Hematopoietic multipotent progenitor cell (in vitro differentiated cells): Measurements from ENCODE around the gene ZBTB24. TPM values are rescaled to one million over a fixed set of nuclear protein-coding genes. Genes with fewer than 3 reads are reported as not detected.
"Not testable (repeated sequence)": the region's sequence is repeated elsewhere in the genome, so short reads cannot be mapped to it uniquely, and the experiment has no call there.

Experiments
- DNase-seq, 3 donors: peaks; one replicate each; pipeline ENCODE4 v3.0.0-alpha.2; 2011 to 2015; ENCODE audit warnings: low read depth in 2 of 3, low spot score in 2 of 3
- total RNA-seq: library from RNA; depleted of rRNA; stranded (reverse); fragments of >200 nt; gene quantifications from one replicate; pipeline ENCODE4 v1.2.3, GENCODE V29; 2012

The ZBTB24 gene
- total RNA-seq, 1 donor: 6.7 TPM

DNA sequence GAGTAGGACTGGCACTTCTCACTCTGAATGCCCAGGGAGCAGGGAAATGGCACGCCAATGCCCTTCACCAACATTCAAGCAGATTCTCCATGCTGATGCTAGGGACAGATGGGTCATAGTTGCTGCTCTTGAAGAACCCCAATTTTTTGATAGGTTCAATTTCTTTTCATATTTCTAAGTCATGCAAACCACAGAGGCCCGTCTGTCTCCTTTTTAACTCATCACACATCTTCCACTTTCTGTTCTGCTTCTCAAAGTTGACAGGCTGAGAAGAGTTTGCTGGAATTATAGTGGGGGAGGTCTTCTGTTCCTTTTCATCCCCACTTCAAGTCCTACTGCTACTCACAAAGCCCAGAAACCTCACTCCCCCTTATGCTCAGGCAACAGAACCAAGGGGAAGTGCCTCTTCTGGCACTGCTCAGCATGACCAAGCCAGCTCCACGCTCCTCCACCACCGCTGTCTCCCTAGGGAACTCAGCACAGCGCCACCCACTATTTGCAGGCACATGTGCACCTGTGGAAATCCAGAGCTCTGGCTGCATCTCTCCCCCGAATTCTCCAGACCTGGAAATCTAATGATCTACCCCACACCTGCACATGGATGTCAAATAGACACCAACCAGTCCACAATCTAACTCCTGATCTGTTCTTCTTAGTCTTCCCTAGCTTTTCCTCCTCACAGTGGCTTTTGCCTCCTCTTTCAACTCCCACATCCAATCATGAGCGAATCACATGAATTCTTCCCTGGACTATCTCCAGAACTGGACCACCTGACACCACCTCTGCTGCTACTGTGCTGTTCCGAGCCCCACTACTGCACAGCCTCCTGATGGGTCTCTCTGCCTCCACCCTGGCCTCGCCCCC is 10.7 kb downstream of the ZBTB24 start:
- DNase-seq: no peak

DNA sequence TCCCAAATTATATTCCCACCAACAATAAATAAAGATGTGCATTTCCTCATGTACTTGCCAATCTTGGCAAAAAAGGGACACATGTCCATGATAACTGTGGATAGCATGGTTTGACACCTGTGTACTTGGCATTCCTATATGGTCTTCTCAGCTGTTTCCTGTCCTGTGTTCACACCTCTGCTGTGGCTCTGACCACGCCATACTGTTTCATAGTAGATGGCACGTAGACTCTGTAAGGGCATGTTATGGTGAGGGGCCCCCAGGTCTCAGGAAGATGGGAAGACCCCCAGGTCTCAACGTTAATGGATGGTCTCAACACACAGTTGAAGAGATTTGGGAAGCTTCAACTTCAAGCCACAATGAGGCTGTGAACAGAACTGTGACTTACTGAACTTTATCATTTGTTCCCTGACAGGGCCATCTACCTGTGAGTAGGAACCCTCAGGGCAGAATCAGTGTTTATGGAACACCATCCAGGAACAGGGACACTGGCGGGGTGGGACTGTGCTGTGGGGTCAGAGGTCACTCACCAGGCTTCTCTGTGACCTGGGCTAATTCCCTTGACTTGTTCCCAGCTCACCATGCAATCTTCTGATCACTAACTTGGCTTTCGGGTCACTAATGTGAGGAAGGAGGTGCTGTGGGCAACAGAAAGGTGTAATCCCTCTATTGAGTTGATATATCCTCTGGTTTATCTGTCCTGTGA is 11.8 kb downstream of the ZBTB24 start:
- DNase-seq: no peak

DNA sequence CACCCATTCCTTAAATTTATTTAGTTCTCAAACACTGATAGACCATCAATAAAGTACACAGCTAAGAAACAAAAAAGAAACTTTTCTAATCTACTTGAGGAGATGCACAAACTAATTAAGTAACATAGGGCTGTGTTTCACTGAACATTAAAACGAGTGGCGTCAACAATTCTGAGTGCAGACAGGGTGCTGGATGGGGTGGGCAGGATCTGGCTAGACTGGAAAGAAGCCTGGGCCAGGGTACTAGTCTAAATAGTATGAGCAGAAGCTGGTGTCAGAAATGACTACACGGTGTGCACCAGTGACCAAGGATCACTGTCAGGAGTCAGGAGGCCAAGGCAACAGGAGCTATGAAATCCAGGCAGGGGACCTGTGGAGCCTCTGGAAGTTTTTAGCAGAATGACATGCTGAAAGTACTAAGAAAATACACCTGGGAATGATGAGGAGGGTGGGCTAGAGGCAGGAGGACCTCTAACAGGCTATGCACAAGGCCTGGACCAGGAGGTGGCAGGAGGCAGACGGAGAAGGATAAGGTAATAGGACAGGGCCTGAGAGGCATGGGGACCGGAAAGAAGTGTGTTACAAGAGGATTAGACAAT is 13.3 kb downstream of the ZBTB24 start:
- DNase-seq: no peak

DNA sequence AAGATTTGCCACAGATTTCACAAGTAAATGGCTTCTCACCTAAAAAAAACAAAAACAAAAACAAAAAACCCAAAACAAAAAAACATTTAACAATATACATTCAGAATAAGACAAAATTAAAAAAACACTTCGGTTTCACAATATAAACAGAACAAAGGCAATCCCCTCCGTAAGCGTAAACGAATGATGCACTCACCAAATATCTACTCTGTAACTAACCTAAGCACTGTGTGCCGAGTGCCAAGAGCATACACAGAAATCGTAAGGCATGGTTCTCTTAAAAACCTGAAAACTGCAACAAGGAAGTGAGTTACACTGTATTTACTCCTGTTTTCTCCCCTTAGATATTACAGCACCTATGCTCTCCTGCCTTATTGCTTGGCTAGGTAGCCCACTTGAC is 15.3 kb downstream of the ZBTB24 start:
- no peak for DNase-seq

DNA sequence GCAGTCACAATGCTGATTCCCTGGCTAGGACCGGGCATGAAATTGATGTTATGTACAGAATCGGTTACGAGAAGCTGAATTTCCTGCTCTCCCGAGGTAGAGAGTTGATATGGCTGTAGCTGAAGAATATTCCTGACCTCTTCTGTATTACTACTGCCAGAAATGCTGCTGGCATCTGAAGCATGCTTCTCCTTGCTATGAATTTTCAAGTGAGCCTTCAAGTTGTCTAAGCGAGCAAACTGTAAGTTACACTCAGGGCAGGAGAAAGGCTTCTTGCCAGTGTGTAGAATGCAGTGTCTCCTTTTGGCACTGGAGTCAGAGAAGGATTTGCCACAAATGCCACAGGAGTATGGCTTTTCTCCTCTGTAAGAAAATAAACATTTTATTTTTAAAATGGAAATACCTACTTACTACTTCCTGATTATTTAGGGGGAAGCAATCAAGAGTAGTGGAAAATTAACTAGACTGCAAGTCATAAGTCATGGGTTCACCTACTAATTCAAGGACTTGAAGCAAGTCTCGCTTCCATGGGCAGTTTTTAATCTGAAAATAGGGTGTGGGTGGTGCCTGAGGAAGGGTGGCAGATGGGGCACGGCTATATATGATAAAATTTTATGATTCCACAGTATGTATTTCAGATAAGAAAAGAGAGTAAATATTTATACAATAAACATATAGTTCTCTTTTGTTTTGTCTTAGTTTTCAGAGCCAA is 16.7 kb downstream of the ZBTB24 start:
- no peak for DNase-seq

DNA sequence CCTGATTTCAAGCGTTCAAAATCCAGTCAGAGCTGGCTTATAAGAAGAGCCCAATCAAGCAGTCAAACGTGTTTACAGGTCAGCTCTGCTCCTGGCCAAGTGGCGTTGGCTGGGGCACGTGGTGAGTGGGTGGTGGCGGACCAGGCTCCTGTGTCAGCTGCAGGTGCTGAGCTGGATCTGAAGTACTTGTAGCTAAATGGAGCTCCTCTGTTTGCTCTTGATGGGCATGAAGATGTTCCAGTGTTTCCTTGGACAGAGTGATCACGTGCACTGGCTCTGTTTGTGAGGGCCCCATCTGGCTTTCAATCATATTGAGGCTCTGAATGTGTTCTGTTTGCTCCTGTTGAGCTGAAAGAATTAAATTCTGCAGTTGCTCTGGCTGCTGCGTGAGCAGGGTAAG is 17.2 kb downstream of the ZBTB24 start:
- DNase-seq: no peak

DNA sequence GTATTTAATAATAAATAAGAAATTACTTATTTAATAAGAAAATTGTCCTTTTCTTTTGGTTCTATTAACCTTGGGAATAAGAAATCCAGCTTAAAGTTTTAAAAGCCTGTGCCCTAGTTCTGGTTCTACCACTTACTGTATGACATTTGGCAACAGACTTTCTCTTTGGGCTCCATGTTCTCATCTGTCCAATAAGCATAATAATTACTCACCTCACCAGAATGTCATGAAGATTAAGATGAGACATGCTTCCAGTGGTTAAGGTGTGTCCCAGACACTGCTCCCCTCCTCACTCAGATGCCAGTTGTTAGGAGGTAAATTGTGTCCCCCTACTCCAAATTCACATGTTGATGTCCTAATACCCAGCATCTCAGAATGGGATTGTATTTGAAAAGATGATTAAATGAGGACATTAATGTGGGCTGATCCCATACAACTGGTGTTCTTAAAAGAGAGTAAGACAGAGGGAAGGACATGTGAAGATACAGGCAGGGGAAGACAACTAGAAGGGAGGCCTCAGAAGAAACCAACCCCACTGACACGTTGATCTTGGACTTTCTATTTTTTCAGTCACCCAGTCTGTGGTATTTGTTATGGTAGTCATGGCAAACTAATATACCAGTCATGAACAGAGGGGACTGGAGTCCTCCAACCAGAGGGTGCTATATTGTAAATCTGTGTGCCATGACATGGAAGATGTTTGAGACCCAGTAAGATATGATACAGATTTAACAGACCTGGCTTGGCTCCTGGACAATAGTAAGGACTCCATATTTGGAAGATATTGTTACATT is 21.1 kb downstream of the ZBTB24 start:
- no peak for DNase-seq

DNA sequence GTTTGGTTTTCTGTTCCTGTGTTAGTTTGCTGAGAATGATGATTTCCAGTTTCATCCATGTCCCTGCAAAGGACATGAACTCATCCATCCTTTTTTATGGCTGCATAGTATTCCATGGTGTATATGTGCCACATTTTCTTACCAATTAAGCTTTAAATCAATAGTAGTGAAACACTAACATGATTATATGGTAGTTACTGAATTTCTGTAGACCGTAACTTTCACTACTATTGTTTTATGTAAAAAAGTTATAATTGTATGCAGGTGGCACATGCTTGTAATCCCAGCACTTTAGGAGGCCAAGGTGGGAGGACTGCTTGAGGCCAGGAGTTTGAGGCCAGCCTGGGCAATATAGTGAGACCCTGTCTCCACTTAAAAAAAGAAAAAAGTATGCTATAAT is 21.8 kb downstream of the ZBTB24 start:
- DNase-seq: not testable (repeated sequence)

DNA sequence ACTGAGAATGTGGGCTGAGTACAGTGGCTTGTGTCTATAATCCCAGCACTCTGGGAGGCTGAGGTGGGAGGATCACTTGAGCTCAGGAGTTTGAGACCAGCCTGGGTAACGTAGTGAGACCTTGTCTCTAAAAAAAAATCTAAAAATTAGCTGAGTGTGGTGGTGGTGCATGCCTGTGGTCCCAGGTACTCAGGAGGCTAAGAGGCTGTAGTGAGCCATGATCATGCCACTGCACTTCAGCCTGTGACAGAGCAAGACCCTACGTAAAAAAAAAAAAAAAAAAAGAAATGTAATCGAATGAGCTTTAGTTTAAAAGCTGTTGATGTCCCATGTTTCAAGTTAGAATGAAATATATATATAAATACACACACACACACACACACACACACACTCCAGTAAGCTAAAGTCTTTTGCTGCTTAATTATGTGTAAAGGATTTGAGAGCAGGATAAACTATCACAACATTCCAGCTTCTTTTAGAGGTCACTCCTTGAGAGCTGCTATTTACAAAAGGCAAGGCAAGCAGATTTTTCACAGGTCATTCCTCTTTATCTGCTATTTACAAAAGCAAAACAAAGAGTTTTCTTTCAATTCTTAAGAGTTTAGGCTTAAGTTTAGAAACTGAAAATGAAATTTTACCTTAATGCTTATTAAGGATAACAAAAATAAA is 22.7 kb downstream of the ZBTB24 start:
- DNase-seq: no peak

DNA sequence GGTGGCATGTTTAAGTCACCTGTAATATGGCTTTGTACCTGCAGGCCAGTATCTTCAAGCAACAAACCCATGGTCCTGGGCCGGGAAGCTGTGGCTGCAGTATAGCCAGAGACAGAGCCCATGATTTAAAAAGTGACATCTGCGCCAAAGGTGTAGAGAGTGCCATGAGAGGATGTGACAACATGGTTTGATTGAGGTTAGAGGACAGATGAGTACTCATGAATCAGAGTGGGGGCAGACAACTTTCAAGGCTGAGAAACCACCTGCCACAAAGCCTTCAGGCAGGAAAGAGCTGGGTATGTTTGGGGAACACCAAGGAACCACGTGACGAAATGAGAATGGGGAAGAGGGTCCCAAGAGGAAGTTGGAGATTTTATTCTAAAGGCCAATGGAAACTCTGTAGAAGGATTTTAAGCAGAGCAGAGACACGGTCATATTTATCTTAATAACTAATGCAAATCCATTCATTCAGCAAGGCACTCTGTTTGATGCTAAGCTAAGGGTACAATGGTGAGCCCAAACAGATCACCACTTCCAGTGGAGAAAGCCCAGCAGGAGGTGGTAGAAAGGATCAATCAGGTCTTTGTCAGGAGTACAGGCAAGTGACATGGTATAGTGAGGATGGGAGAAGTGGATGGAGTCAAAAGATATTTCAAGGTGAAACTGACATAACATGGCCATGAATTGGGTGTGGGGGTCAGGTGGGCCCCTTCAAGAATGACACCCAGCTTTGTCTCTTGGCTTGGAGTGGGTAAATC is 24.1 kb downstream of the ZBTB24 start:
- peak in 2 of 3 donors; percentile 60 to 63 for DNase-seq

DNA sequence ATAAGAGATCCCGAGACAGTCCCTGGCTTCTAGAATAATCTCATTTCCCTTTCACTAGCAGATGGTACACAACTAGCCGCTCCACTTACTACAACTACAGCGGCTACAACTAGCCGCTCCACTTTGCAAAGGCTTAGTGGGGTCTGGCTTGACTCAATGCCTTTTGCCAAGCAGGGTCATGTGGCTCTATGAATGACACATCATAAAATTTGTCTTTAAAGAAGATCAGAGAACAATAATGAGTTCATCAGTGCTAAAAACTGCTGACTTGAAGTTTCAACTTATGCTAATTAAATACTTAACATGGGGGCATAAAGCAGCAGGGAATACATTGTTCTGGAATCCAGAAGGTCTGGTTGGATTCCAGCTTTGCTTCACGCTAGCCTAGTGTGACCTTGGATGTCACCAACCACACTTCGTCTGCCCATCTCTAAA is 25.4 kb downstream of the ZBTB24 start:
- no peak for DNase-seq

DNA sequence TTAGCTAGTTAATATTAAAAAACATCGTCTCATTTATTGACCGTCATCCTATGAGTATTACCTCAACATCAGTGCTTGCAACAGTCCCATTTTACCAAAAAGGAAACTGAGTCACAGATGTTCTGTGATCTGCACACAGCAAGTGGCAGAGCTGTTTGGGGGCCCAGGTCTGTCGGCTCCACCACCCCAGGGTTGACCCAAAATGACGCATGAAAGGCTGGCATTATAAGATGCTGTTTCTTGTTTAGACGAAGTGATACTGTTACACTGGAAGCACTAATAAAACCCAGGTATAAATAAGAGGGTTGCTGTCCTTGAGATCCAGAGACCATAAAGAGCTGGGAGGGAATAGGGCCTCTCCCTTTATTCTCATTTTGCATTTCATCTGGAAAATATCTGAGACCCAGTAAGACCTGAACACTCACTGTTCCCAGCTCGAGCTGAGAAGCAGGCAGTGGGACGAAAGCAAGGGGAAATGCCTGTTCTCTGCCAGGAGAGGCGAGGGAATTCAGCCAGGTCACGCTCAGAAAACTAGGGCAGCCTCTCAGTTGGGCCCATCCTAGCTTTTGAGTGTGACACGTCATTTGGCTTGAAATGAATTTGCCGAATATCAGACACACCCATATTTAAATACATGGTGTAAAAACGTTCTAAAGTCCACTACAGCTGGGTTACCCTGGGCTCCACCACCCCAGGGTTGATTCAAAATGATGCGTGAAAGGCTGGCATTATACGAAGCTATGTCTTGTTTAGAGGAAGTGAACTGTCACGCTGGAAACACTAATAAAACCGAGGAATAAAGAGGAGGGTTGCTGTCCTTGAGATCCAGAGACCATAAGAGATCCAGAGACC is 26.1 kb downstream of the ZBTB24 start:
- DNase-seq: no peak

DNA sequence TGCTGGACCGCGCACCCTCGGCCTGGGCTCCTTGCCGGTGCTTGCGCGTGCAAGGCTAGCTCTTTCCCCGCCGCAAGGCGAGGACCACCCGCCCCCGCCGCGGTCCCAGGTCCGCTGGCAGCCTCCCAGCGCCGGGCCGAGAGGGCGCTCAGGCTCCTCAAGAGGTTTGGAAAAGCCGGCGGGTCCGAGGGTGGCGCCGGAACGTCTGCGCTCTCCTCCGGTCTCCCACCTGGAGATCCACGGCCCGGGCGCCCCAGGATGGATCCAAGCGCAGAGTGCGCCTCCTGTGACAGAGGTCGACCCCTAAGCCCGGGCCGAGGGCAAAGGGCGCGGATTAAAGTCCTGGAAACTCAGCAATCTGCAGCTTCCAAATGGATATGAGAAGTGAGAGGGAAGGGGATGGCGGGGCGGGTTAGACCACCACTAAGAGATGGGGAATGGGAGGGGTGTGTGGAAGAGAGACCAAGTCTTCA is 26.9 kb downstream of the ZBTB24 start:
- no peak for DNase-seq

DNA sequence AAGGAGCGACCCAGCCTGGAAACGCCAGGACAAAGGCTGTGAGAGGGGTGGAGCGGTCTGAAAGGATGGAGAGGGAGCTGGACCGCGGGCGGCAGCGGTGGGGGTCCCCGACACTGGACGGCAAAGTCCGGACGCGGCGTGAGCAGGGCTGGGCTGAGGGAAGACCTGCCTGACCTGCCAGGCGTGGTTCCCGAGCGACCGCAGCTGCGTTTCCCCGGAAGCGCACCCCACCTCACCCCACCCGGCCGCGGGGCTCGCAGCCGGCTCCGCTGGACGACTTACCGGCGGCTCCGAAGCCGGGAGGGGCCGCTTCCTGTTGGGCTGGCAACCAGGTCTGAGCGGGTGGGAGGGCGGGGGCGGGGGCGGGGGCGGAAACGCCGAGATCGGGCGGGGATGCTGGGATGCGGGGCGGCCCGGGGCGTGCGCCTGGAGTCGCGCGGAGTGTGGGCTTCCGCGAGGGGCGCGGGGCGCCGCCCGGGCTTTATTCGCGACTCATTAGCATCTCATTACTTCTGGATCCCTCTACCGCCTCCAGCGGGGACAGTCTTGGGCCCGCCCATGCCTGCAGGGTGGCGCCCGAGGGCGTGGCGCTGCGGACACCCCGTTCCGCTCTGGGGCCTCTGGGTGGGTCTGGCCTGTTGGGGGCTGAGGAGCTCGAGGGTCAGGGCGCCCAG is 27.4 kb downstream of the ZBTB24 start, which contains the start of gene MICAL1:
TSS of gene MICAL1 (minus strand) at position 336 of the 674 bp plus-strand sequence. CDS start 1,576 bp downstream, outside the sequence.
- peak; percentile 54 to 90 (median 89) for DNase-seq

DNA sequence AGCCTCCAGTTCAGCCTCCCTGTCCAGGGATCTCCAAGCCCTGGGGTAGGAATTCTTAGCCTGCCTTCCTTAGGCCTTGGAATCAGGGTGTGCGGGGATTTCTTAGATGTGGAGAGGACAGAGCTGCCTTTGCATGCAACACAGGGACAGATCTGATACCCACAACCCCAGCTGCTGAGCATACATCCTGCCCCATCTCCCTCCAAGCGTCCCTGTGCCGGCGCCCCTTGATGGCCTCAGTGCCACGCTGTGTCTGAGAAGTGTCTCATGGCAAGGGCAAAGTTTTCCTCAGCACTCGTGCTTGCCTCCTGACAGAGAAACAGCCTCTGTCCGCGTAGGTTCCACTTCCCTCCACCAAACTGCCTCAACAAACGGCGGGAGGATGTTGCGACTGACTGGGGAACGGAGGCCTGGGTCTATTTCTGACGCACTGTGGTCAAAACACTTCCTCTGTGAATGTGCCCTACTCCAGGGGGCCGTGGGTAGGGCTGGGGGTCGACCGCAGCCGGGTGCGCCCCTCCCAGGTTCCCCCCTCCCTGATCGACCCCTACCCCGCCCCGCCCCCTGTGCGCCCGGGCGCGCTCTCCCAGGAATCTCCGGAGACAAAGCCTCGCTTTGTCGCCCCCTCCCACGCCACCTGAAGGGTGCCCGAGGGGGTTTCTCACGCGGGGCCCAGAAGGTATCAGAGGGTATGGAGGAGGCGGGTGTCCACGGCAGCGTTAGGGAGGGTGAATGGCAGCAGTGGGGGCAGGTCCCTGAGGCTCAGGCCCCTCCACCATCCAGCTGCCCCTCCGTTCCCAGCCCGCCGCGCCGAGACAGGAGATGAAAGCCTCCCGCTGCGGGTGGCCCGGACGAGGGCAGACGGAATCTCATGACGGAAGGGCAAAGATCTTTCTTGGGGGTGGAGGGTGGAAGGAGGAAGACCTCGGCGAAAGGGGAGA is 28.3 kb downstream of the ZBTB24 start:
- peak; percentile 60 to 87 (median 85) for DNase-seq
